ENCODE measurements around the gene RBBP5. TPM values are rescaled to one million over a fixed set of nuclear protein-coding genes. Genes with fewer than 3 reads are reported as not detected.

RBBP5 gene
- total RNA-seq, 1 donor, result 19.5 TPM

GRCh38 chr1:205109269-205109668, 12.5 kb downstream of the RBBP5 start:
- no peaks in the 10 kb centered on the region for H3K27me3 ChIP-seq (ENCODE audit: insufficient read depth, low read length)
- H2AFZ ChIP-seq (ENCODE audit: low read length), result no peak overlapping the region
- no peak overlapping the region for H3K27ac ChIP-seq (ENCODE audit: low read depth, low read length)
- peaks cover 30% of the 10 kb centered on the region for H3K36me3 ChIP-seq (ENCODE audit: insufficient read depth, low read length)
- H4K20me1 ChIP-seq (ENCODE audit: insufficient read depth, low read length), result no peaks in the 10 kb centered on the region
- TF ChIP-seq CTCF (IDR thresholded peaks at IDR 0.05; ENCODE audit: extremely low read depth, low read depth, low read length), result no peak
- DNase-seq (ENCODE audit: insufficient read length, low spot score, missing footprints), result no peak
- H3K9me3 ChIP-seq (ENCODE audit: low read depth, low read length), result no peaks in the 10 kb centered on the region
- no peak overlapping the region for H3K4me2 ChIP-seq (ENCODE audit: insufficient read depth, low read length)
- H3K4me3 ChIP-seq (ENCODE audit: insufficient read depth, low read length), result no peak overlapping the region
- H3K79me2 ChIP-seq (ENCODE audit: insufficient read depth, low read length), result peaks cover 12% of the 10 kb centered on the region
- no peaks in the 10 kb centered on the region for H3K4me1 ChIP-seq (ENCODE audit: insufficient read depth, low read length)

GRCh38 chr1:205108464-205108863, 13.3 kb downstream of the RBBP5 start:
- H3K9me3 ChIP-seq (ENCODE audit: low read depth, low read length), result no peaks in the 10 kb centered on the region
- peaks cover 32% of the 10 kb centered on the region for H3K36me3 ChIP-seq (ENCODE audit: insufficient read depth, low read length)
- peaks cover 8% of the 10 kb centered on the region for H3K79me2 ChIP-seq (ENCODE audit: insufficient read depth, low read length)
- TF ChIP-seq CTCF (IDR thresholded peaks at IDR 0.05; ENCODE audit: extremely low read depth, low read depth, low read length), result no peak
- H3K4me3 ChIP-seq (ENCODE audit: insufficient read depth, low read length), result no peak overlapping the region
- no peaks in the 10 kb centered on the region for H4K20me1 ChIP-seq (ENCODE audit: insufficient read depth, low read length)
- no peak overlapping the region for H2AFZ ChIP-seq (ENCODE audit: low read length)
- no peaks in the 10 kb centered on the region for H3K27me3 ChIP-seq (ENCODE audit: insufficient read depth, low read length)
- no peak for DNase-seq (ENCODE audit: insufficient read length, low spot score, missing footprints)
- H3K4me1 ChIP-seq (ENCODE audit: insufficient read depth, low read length), result no peaks in the 10 kb centered on the region
- H3K27ac ChIP-seq (ENCODE audit: low read depth, low read length), result no peak overlapping the region
- no peak overlapping the region for H3K4me2 ChIP-seq (ENCODE audit: insufficient read depth, low read length)

GRCh38 chr1:205107327-205107726, 14.5 kb downstream of the RBBP5 start:
- Histone ChIP-seq H2AFZ (ENCODE audit: low read length) (no peak overlapping the region), H3K79me2 (ENCODE audit: insufficient read depth, low read length) (peaks cover 8% of the 10 kb centered on the region), H3K27ac (ENCODE audit: low read depth, low read length) (no peak overlapping the region), H3K27me3 (ENCODE audit: insufficient read depth, low read length) (no peaks in the 10 kb centered on the region), H4K20me1 (ENCODE audit: insufficient read depth, low read length) (no peaks in the 10 kb centered on the region), H3K4me1 (ENCODE audit: insufficient read depth, low read length) (no peaks in the 10 kb centered on the region), H3K4me2 (ENCODE audit: insufficient read depth, low read length) (no peak overlapping the region), H3K36me3 (ENCODE audit: insufficient read depth, low read length) (peaks cover 30% of the 10 kb centered on the region), H3K4me3 (ENCODE audit: insufficient read depth, low read length) (no peak overlapping the region), H3K9me3 (ENCODE audit: low read depth, low read length) (no peaks in the 10 kb centered on the region)
- no peak for DNase-seq (ENCODE audit: insufficient read length, low spot score, missing footprints)
- TF ChIP-seq CTCF (IDR thresholded peaks at IDR 0.05; ENCODE audit: extremely low read depth, low read depth, low read length), result no peak

- H4K20me1 ChIP-seq (ENCODE audit: insufficient read depth, low read length), result no peaks in the 10 kb centered on the region
- H3K79me2 ChIP-seq (ENCODE audit: insufficient read depth, low read length), result peaks cover 7% of the 10 kb centered on the region
- H3K4me1 ChIP-seq (ENCODE audit: insufficient read depth, low read length), result no peaks in the 10 kb centered on the region
- no peak overlapping the region for H2AFZ ChIP-seq (ENCODE audit: low read length)
- no peaks in the 10 kb centered on the region for H3K27me3 ChIP-seq (ENCODE audit: insufficient read depth, low read length)
- no peak for DNase-seq (ENCODE audit: insufficient read length, low spot score, missing footprints)
- no peaks in the 10 kb centered on the region for H3K9me3 ChIP-seq (ENCODE audit: low read depth, low read length)
- no peak overlapping the region for H3K27ac ChIP-seq (ENCODE audit: low read depth, low read length)
- H3K4me2 ChIP-seq (ENCODE audit: insufficient read depth, low read length), result no peak overlapping the region
- no peak for TF ChIP-seq CTCF (IDR thresholded peaks at IDR 0.05; ENCODE audit: extremely low read depth, low read depth, low read length)
- no peak overlapping the region for H3K4me3 ChIP-seq (ENCODE audit: insufficient read depth, low read length)
- H3K36me3 ChIP-seq (ENCODE audit: insufficient read depth, low read length), result peaks cover 69% of the 10 kb centered on the region
Measured at GRCh38 chr1:205102404-205102803, 19.4 kb downstream of the RBBP5 start.

Data from osteoblast (primary cell).